ENCODE data around the gene STIM2.
"Not testable (repeated sequence)": the region's sequence is repeated elsewhere in the genome, so short reads cannot be mapped to it uniquely, and the experiment has no call there.

The STIM2 gene

GRCh38 chr4:26860157-26860921 lies at the start of gene STIM2:
TSS of gene STIM2 (plus strand) at chr4:26860841.
- peak; percentile 96 for DNase-seq

GRCh38 chr4:26811571-26811970 lies 49.1 kb upstream of the STIM2 start:
- not testable (repeated sequence) for DNase-seq

GRCh38 chr4:26812049-26812714 lies 48.5 kb upstream of the STIM2 start:
- DNase-seq = no peak

- DNase-seq = no peak
Measured at GRCh38 chr4:26813698-26814097, 46.9 kb upstream of the STIM2 start.

GRCh38 chr4:26815199-26815598 lies 45.4 kb upstream of the STIM2 start:
- DNase-seq = no peak

- DNase-seq = no peak
Measured at GRCh38 chr4:26815706-26816105, 44.9 kb upstream of the STIM2 start.

GRCh38 chr4:26819026-26819425 lies 41.6 kb upstream of the STIM2 start:
- no peak for DNase-seq

- DNase-seq = no peak
Measured at GRCh38 chr4:26819478-26820095, 41.1 kb upstream of the STIM2 start.

GRCh38 chr4:26820346-26820745 lies 40.3 kb upstream of the STIM2 start:
- DNase-seq = no peak

GRCh38 chr4:26821031-26821430 lies 39.6 kb upstream of the STIM2 start:
- DNase-seq = no peak

GRCh38 chr4:26821677-26822503 lies 38.8 kb upstream of the STIM2 start:
- no peak for DNase-seq

GRCh38 chr4:26822546-26822945 lies 38.1 kb upstream of the STIM2 start:
- no peak for DNase-seq

GRCh38 chr4:26822974-26823373 lies 37.7 kb upstream of the STIM2 start:
- DNase-seq = not testable (repeated sequence)

GRCh38 chr4:26823583-26823982 lies 37.1 kb upstream of the STIM2 start:
- DNase-seq = no peak

GRCh38 chr4:26824667-26825066 lies 36.0 kb upstream of the STIM2 start:
- DNase-seq = no peak

GRCh38 chr4:26826721-26827120 lies 33.9 kb upstream of the STIM2 start:
- no peak for DNase-seq

- DNase-seq = not testable (repeated sequence)
Measured at GRCh38 chr4:26827336-26827735, 33.3 kb upstream of the STIM2 start.

- no peak for DNase-seq
Measured at GRCh38 chr4:26827798-26828197, 32.8 kb upstream of the STIM2 start.

- no peak for DNase-seq
Measured at GRCh38 chr4:26829018-26829417, 31.6 kb upstream of the STIM2 start.

- no peak for DNase-seq
Measured at GRCh38 chr4:26830033-26830432, 30.6 kb upstream of the STIM2 start.

GRCh38 chr4:26830701-26831100 lies 29.9 kb upstream of the STIM2 start:
- DNase-seq = no peak

GRCh38 chr4:26836539-26836938 lies 24.1 kb upstream of the STIM2 start:
- no peak for DNase-seq

Measured in retina (tissue), 1 donor.